Measurements from ENCODE around the gene DPY19L1.
"Not testable (repeated sequence)": the region's sequence is repeated elsewhere in the genome, so short reads cannot be mapped to it uniquely, and the experiment has no call there.

The DPY19L1 gene

DNA sequence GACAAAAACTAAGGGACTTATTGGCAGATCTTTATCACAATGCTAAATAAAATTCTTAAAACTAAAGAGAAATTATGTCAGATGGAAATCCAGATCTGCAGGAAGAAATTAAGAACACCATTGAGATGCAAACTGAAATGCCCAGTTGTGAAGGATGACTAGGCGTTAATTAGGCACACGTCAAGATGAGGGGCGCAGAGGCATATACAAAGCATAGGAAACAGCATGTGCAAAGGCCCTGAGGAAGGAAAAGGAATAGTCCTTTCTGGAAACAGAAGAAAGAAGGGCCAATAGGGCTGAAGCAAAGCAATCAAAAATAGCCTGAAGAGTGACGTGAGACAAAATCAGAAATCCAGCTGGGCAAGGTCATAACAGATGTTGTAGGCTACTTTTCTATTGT lies 53.1 kb downstream of the DPY19L1 start:
- not testable (repeated sequence) for DNase-seq

DNA sequence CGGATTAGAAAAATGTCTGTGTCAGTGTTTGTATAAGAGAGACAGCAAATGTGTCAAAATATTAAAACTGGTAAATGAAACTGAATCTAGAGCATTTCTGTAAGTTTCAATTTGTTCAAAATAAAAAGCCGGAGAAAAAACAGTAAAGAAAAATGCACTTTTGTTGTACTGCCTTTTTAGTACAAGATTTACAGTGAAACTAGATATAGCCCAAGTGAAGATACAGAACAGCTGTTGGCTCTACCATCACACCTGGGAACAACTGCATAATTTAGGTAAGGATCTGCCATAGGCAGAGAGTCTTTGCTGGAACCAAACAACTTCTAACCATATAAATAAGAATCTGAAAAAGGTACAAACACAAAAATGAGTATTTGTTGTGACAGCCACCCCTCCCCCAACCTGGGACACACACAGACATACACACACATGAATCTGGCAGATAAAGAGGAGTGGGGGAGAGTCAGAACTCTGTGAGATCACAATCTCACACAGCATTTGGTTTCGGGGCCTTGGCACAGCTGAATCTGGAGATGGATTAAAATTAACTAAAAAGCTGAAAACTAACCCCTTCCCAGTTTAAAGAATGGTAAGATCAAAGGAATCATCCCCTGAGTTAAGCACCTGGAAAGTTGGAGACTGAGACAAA lies 54.8 kb downstream of the DPY19L1 start:
- DNase-seq, result no peak

DNA sequence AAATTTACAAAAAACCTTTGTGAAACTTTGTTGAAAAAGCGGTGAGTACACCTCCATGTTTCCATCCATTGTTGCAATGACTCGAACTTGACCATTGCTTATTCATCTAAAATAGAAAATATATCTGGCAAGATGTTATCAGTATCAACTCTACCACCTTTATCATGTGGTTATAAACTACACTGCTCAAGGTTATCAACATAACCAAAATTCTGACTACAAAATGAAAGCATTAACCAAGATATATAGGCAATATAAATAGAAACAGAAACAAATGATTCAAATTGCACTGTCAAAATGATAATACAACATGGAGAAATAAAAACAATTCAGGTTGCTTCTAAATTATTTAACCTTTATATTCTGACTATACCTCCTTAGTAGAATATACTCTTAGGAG lies 58.2 kb downstream of the DPY19L1 start:
- not testable (repeated sequence) for DNase-seq

DNA sequence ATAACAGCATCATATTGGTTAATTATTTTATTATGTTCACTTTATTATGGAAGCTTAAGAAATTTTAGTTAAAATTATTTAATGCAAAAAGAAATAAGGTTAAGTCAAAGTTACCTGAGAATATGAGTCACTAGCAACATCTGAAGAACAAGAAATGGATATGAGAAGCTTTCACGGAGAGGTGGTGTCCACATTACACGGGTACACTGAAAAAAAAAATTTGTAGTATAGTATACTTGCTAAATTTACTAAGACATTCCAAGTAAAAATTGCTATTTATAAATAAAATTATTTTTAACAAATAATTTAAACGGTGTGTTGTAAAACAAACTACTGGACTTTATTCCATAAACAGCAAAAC lies 63.9 kb downstream of the DPY19L1 start:
- no peak for DNase-seq

DNA sequence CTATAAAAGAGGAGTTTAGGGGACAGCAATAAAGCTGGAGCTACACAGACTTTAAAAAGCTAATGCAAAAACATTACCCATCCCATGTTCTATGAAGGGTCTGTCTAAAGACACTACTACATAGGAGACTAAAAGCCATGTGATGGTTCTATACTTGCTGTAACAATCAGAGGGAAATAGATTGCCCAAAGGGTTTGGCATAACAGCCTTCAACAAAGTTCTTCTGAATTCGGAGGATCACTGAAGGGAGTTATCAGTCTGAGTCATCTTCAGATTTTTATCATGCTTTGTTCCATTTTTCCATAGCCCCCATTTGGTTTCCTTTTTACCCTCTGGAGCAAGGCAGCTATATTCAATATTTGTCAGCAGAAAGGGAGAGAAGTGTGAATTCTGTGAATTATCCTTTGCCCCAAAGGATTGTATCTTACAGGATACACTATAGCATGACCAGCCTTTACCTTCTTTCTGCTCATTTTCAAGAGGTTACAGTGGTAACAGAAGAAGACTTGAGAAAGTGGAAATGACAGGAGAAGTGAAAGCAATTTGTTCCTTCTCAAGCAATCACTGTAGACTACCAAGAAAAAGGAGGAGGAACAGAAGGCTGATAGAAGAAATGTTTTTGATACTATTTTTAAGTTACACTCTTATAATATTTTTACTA lies 64.4 kb downstream of the DPY19L1 start:
- DNase-seq, result not testable (repeated sequence)

DNA sequence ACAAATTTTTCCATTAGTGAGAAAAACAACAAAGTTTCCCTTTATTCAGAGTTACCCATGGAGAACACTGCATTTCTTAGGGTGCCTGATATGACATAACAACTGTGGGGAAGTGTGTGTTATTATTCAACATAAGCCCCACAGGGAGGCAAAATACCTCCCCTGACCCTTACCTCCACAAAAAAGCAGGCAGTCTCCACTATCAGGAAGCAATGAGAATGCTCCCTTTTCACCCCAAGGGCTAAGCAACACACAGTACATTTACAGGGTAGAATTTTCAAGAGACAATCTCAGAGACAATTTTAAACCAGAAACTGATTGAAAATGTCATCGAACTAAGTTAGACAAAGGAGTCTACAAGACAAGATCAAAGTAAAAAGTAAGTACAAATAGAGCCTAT lies 69.5 kb downstream of the DPY19L1 start:
- not testable (repeated sequence) for DNase-seq

DNA sequence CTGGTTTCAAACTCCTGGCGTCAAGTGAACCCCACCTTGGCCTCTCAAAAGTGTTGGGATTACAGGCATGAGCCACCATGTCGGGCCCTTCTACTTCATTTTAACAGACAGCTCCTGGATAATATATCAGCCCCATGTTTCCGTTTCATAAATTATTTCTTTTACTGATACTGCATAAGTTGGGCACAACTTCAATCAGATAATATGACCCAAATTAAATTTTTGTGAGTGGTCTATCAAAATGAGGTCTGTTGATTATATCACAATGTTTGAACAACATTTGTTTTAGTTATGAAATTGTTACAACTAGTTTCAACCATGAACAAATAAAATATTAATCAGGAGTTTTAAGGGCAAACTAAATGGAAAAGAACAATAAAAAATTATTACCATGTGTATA lies 70.8 kb downstream of the DPY19L1 start:
- DNase-seq, result not testable (repeated sequence)

DNA sequence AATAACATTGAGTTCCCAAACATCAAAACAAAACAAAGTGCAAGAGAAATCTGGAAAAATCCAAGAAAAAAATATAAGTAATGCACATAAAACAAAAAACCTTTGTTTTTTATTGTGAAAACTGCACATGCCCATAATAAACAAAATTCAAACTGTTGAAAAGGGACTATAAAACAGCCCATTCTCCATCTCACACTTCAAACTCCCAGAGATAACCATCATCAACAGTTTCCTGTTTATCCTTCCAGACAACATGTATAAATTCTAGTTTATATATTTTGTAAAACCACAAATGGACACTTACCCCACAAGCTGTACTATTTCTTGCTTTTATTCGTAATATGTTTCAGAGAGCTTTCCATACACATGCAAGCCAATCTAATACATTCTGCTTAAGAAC lies 79.3 kb downstream of the DPY19L1 start:
- DNase-seq, result no peak

DNA sequence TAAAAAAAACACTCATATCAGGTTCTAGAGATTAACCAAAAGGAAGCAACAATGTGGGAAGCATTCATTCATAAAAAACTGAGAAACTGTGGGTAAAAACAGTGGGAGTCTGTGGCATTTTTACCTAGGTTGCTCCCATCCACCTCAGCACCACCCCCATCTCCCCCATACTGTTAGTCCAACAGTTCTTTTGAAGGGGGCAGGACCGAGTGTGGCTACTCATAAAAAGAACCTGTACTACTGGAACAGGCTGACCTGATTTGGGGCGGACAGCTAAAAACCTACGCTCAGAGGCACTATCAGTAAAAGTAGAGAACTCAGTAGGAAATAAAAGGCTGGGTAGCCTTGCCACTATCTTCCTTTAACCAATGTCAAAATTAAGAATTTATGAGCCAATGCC lies 84.5 kb downstream of the DPY19L1 start:
- DNase-seq, result no peak

DNA sequence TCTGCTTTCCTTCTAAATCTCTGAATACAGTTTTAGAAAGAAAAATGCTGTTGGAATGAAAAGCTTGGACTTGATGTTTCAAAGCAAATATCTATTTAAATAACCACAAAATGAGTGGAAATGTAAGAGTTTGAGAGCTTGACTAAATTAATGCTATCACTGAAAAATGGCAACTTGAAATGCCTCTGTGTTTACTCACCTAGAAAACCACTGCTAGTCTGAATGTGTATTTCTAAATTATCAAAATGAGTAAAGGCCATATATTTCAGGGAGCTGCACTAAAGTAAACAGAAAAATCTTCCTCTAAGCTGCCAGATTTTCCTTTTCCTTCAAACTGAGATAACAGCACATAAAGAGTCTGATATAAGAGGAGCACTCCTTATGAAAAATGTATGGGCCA lies 87.9 kb downstream of the DPY19L1 start:
- no peak for DNase-seq

DNA sequence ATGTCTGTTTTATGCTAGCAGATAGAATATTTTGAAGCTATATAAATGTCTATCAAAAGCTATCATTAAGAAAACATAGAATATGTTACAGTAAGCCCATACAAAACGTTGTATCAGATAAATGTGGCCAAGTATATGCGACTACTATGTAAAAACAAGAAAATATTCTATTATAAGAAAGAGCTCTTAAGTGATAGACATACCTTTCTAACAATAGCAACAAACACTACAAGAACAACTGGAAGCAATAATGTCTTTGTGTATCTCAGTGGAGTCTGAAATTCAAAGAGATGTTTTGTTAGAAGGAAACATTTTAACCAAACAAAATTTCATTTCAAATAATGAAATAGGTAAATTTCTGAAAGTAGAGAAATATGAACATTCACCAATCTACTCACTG lies 89.9 kb downstream of the DPY19L1 start:
- not testable (repeated sequence) for DNase-seq

DNA sequence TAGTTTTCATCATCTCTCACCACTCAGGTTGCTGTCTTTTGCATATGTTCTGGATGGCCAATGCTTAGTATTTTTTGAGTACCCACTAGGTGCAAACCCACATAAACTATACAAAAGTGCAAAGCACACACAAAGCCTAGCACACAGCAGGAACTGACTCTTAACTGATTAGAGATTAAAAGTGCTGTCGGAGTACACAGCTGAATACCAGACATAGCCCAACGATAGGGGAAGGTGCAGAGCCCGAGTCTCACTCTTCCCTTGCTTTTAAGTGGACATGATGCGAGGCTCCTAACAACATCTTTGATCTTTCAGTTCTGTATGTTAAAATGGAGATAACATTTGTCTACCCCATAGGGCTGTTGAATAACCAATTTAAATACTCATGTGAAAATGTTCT lies 90.8 kb downstream of the DPY19L1 start:
- DNase-seq, result no peak

DNA sequence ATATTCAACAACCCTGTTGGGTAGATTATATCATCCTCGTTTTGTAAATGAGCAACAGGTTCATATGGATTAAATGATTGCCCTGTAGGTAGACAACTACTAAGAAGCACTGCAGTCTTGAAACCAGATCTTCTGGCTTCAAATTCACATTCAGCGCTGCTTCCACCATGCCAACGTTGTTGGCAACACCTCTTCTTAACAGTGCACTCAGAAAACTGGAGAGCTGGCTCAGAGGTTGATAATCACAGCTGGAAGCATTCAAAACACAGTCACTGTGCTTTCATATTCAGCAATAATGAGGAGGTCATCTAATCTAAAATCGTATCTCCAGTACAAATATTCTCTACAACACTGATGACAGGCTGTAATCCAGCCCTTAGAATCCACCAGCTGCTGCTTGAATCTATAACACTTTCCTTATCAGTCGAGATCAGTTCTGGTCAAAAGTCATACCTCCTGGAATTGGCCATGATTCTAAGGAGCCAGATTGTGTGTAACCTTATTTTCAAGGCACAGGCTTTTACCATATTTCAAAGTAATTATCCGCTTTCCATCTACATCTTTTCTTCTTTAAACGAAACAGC lies 91.3 kb downstream of the DPY19L1 start:
- not testable (repeated sequence) for DNase-seq

DNA sequence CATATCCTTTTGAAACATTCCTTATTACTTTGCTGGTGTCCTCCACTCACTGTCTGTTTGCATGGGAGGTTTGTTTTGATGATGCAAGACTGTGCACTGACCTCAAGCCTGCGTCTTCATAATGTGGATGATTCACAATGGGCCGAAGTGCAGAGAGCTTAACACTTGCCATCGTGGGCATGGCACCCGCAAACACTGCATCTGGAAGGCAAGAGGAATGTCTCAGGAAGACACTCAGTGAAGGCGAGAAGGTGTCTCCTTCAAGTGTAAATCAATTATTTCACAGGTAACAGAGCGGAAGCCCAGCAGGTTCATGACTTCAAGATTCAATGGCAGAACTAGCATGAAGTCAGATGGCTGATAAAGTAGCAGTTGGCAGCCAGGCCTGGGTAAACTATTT lies 98.1 kb downstream of the DPY19L1 start:
- DNase-seq, result no peak

DNA sequence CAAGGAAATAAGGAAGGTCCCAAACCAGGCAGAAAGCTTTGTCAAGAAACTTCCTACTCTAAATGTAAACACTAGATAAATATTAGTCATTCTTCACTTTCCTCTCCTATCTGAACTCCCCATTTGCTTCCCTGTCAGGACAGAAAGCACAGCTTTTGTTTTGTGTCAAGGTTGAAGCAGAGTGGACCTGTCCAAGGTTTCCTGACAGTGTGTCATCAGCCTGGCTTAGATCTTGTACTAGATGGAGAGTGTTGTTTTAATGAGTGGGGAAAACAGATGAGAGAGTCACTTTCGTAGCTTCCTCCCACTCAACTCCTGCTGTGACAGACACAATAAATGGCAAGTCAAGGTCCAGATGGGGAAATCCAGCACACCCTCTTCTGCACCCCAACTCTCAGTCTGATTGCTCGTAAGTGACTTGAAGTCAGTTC lies 101.5 kb downstream of the DPY19L1 start:
- not testable (repeated sequence) for DNase-seq

DNA sequence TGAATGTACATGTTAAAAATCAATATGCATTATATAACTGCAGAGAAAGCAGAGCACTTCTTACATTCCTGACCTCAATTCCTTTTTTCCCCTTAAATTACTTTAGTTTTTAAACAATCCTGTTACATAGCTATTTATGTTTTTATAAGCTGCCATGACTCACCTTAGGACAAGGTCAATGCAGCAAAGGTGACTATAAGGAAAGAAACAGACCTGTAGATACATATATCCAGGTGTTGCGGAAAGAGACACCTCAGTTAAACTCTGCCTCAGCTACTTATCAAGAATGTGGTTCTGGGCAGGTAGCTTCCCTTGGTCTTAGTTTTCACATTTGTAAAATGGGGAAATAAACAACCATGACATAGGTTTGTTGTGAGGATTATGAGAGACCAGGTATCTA lies 105.5 kb downstream of the DPY19L1 start:
- no peak for DNase-seq

DNA sequence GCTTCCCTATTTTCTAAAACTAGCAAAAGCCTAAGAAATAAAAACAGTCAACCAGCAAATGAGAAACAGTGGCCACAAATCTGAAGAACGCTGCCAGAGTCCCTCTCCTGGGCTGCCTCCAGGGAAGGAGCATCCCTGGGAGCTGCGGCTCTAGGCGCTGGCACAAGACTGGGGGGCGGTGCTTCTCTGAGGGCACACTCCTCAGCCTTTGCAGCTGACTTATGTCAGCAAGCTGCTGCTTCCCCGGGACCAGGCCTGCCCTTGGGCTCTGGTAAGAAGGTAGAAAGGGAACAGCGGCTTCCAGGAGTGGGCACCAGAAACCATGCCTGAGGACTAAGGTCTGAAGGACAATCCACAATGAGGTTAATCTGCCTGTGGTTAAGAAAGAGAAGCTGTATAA lies 107.5 kb downstream of the DPY19L1 start:
- DNase-seq, result not testable (repeated sequence)

DNA sequence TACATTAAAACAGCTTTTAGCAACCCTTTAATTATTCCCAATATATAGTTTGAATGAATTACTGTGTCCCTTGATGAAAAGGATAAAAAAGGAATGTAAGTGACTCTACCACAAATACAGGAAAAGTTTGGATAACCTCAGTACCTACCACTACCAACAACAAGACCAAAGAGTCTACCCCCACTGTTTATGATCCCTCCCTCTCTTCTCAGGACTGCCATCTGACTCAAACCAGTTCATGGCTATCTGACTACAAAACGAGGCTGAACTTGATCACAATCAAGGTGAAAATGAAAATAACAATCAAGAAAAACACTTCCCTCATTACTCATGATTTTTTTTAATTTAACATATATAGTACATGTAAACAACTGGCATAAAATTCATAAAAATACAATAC lies 108.7 kb downstream of the DPY19L1 start:
- no peak for DNase-seq

DNA sequence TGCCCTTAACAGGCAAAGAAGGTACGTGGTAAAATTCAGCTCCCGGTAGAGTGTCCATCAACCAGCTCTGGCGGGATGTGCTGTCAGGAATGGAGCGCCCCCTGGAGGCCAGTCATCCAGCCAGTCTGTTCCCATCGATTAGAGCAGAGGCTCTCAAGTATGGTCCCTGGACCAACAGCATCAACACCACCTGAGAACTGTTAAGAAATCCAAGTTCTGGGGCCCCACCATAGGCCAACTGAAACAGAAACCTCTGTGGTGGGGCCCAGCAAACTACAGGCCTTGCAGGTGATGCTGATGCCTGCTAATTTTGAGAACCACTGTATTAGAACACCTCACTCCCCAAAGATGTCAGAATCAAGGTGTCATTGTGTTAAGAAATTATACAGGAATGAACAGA lies 109.2 kb downstream of the DPY19L1 start:
- no peak for DNase-seq

DNA sequence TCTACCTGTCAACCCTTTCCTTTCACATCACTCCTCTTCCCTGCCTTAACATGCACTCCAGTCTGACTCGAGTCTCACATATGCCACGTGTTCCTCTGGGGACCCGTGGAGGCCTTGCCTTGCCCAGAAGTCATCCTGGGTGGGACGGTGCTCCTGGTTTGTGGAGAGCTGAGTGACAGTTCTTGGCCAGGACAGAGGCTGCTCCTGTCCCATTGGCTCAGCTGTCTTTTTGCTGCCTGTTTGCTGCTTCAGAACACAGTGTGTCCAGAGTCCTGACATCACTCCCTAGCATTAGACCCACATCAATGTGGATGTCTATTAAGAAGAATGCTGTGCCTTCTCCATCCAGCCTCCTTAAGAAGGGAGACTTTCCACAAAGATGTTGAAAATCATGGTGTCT lies 116.8 kb downstream of the DPY19L1 start:
- not testable (repeated sequence) for DNase-seq

DNA sequence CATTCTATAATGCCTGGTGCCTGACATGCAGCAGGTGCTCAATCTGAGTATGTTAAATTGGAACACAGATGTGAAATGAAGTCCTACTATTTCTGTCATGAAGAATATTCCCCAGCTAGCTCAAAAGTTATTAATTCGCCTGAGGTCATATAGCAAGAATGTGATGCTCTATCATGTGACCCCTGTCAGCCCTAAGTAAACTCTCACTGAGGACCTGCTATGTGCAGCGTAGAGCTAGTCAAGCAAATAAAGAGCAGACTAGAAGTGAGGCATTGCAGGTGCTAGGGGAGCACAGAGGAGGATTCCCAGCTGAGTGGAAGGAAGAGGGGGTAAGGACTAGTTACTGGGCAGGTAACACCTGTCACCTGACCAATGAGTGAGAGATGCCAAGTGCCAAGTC lies 118.2 kb downstream of the DPY19L1 start:
- DNase-seq, result not testable (repeated sequence)

DNA sequence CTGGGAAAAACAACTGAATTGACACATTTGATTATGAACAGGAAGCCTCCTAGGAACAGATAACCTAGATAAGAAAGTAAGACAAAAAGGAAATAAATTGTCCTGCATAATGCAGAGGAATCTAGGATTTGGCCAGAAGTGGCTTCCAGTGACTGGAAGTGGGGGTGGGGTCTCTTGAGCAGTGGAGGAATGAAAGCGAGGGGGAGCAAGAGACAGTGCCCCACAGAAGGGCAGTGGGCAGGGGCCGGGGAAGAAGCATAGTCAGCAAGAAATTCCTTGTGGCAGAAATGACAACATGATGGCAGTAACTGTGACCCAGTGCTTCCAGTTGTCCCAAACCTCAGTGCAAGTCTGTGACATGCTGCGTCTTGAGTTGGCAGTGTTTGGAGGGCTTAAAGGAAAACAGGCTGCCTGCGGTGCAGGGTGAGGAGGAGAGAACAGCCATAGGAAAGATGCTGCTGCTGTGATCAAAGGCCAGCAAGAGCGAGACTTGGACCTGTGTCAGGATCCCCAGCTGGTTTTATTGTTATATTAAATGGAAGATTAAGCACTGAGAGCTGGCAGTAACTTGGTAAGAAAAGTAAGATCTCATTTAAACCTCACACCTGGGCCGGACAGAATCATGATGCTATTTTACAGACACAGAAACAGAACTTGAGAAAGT lies 119.0 kb downstream of the DPY19L1 start:
- not testable (repeated sequence) for DNase-seq

DNA sequence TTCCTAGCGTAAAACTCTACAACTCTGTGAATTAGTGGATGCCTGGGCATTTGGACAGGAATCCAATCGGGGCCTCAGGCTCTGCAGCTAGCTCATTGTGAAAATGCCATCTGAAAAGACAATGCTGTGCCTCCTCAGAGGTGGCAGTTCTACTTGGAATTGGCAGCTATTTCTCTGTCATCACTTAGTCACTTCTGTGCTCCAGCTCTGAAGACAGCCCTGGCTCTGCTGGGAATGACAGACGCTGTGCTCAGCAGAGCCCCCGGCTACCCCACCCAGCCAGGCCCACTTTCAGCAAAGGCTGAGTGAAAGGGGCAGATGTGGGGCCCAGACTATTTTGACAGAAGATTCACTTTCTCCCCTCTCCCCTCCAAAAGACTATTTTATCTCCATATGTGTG lies 119.8 kb downstream of the DPY19L1 start:
- DNase-seq, result not testable (repeated sequence)

DNA sequence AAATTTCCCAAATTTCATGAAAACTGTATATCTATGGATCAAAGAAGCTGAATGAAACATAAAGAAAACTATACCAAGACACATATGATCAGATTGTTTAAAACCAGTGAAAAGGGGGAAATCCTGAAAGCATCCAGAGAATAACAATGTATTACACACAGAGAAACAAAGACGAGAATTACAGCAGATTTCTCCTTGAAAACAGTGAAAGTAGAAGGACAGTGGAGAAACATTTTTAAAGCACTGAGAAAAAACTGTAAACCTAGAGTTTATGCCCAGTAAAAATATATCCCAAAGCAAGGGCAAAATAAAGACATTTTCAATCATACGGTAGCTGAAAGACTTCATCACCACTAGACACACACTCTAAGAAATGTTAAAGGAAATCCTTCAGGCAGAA lies 121.0 kb downstream of the DPY19L1 start:
- no peak for DNase-seq

Measured in CD4-positive, alpha-beta T cell treated with Interleukin-15 for 1 hour (primary cell).